NCI-H524 treated with DMSO at 0.1 percent for 48 hours (cell line): ENCODE measurements around the gene SPP1.

Source experiments
- DNase-seq: peaks from one replicate; lab custom pipeline; 2025; lab: John Stamatoyannopoulos, UW

Gene SPP1

GRCh38 chr4:87953826-87954225 is 21.7 kb upstream of the SPP1 start:
- DNase-seq: no peak

- no peak for DNase-seq
Measured at GRCh38 chr4:87956501-87956900, 19.0 kb upstream of the SPP1 start.

DNA sequence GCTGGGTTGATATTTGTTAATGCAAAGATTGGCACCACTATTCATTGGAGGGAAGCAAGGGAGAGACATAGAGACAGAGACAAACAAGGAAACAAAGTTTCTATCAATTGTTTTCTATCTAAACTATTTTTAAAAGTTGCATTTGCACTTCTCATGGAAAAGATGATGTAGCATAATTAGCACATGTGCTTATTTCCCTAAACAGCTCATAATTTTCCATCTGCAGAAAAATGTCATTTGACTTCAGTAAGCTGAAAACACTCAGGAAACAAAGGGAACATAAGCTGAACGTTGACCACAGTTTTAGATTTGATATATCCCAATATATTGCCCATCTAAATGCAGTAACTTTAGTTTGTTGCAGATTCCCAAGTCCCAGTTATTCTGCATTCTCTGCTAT is 18.5 kb upstream of the SPP1 start:
- no peak for DNase-seq

DNA sequence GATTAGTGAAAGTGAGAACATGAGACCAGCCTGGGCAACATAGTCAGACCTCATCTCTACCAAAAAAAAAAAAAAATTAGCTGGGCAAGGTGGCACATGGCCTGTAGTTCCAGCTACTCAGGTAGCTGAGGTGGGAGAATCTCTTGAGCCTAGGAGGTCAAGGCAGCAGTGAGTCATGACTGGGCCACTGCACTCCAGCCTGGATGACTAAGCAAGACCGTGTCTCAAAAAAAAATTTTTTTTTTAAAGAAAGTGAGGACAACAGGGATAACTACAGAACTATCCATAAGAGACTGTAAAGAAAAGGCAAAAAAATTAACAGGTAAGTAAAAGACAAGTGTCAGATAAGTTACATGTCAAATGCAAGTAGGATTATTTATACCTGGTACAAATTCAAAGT is 13.5 kb upstream of the SPP1 start:
- DNase-seq: no peak

- no peak for DNase-seq
Measured at GRCh38 chr4:87962398-87963146, 12.9 kb upstream of the SPP1 start.

DNA sequence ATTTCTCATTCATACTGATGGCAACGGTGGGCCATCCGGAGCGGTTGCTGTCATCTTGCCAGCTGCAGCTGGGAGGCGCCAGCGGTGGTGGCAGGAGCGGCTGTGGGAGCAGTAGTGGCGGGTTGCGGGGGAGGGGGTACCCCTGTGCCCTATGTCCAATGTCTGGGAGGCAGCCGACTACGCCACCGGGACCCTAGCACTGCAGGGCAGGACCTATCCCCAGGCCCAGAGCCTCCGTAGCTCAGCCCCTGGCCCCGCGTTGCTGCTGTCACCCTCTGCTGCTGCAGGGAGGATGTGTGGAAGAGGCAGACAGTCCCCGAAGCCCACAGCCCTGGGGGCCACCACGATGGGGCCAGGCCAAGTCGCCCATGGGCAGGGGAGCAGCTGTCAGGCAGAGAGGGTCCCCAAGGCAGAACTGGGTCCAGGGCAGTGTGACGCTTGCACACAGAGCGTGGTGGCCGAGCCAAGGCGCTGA is 10.0 kb upstream of the SPP1 start:
- DNase-seq: no peak

DNA sequence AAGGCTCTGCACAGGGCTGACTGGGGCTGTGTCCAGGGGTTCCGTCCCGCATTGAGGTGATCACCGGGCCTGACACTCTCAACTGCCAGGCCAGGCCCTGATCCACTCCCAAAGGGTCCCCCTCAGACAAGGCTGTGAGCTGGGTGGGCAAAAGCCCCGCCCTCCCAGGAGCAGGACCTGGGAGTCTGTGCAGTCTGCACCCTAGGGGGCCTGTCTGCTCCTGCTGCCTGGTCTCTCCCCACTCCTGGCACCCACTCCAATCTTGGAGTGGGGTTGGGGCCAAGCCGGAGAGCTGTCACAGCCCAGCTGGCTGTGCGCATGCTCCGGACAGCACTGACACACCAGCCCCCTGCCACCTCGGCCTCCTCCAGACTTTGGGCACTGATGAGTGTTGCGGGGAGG is 9.4 kb upstream of the SPP1 start:
- no peak for DNase-seq

GRCh38 chr4:87967193-87967592 is 8.3 kb upstream of the SPP1 start:
- DNase-seq: no peak

GRCh38 chr4:87970121-87970520 is 5.4 kb upstream of the SPP1 start:
- DNase-seq: no peak

GRCh38 chr4:87971866-87972265 is 3.6 kb upstream of the SPP1 start:
- no peak for DNase-seq

- no peak for DNase-seq
Measured at GRCh38 chr4:87973283-87974169, 2.0 kb upstream of the SPP1 start.

- DNase-seq: no peak
Measured at GRCh38 chr4:87974856-87975462, 555 bp upstream of the SPP1 start.

- no peak for DNase-seq
Measured at GRCh38 chr4:87977521-87978278, 2.2 kb downstream of the SPP1 start.

DNA sequence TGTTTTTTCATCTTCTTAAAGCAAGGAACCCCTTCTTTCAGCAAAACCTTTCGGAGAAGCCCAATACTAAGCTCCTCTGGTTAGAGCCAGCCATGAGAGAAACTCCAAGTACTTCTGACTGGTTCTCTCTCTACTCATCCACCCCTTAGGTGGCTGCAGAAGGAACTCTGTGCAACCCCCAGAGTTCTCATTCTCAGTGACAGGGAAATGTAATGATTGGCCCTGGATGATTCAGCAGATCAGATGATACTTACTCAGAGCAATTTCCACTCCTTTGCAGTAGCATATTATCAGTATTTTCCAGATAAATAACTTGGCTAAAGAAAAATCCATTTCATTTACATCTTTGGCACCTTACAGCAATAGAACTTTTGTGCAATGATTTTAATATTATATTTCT is 3.2 kb downstream of the SPP1 start:
- no peak for DNase-seq

GRCh38 chr4:87979810-87980209 is 4.3 kb downstream of the SPP1 start:
- no peak for DNase-seq

GRCh38 chr4:87981486-87981885 is 6.0 kb downstream of the SPP1 start:
- no peak for DNase-seq

- DNase-seq: no peak
Measured at GRCh38 chr4:87982036-87982435, 6.5 kb downstream of the SPP1 start.

DNA sequence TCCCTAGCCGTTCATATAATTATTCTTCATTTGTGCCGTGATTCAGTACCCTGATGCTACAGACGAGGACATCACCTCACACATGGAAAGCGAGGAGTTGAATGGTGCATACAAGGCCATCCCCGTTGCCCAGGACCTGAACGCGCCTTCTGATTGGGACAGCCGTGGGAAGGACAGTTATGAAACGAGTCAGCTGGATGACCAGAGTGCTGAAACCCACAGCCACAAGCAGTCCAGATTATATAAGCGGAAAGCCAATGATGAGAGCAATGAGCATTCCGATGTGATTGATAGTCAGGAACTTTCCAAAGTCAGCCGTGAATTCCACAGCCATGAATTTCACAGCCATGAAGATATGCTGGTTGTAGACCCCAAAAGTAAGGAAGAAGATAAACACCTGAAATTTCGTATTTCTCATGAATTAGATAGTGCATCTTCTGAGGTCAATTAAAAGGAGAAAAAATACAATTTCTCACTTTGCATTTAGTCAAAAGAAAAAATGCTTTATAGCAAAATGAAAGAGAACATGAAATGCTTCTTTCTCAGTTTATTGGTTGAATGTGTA is 7.0 kb downstream of the SPP1 start:
- no peak for DNase-seq

DNA sequence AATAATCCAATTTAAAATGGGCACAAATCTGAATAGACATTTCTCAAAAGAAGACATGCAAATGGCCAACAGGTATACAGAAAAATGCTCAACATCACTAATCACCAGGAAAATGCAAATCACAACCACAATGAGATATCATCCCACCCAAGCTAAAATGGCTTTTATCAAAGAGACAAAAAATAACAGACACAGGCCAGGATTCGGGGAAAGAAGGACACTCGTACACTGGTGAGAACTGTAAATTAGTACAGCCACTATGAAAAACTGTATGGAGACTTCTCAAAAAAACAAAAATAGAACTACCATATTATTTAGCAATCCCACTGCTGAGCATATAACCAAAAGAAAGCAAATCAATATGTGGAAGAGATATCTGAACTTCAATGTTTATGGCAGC is 8.5 kb downstream of the SPP1 start:
- DNase-seq: no peak

- no peak for DNase-seq
Measured at GRCh38 chr4:87985097-87985886, 9.8 kb downstream of the SPP1 start.

GRCh38 chr4:87985887-87986200 is 10.3 kb downstream of the SPP1 start:
- no peak for DNase-seq
